Measurements from ENCODE around the gene POLR1A.
"Not testable (repeated sequence)": the region's sequence is repeated elsewhere in the genome, so short reads cannot be mapped to it uniquely, and the experiment has no call there.

POLR1A gene

DNA sequence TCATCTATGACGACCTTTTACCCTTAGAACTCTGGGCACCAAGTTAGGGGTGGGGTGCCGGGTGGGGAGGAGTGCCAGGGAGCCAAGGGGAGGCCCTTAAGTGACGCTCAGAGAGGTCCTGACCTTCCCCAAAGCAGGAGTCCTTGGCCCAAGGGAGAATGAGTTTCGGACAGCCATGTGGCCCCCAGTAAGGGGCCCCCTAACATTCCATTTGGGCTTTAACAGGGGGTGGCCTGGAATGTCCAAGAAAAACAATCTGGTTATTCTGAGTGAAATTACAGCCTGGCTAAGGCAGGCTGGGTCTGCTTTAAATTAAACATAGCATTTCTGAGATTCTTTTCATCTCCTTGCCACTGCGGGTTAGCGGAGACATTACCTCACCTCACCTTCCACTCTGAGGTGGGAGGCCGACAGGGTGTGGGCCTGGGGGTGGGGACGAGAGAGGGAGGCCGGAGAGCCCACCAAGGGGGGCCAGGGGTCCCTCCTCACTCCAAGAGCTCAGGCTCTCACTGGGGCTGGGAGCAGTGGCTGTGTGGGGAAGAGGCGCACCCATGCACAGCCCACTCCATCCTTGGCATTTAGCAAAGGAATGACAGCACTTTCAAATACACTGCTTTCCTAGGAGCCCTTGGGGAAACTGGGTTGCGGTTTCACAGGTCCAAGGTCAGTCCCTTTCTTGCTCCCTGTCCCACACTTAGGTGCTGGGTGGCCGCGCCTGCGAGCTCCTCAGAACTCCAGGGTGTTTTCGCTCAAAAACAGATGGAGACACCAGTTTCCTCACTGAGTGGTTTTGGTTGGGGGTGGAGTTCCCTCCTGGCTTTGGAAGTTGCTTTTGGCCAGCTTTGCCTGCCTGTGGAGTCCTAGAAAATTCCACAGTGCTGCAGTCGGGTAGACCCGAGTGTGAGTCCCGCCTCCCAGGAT is 107.4 kb downstream of the POLR1A start:
- no peak for DNase-seq (ENCODE audit: low spot score)

GRCh38 chr2:85997017-85997970 is 108.4 kb downstream of the POLR1A start:
- no peak for DNase-seq (ENCODE audit: low spot score)

- no peak for DNase-seq (ENCODE audit: low spot score)
Observed at GRCh38 chr2:85996591-85996990, 109.1 kb downstream of the POLR1A start.

- no peak for DNase-seq (ENCODE audit: low spot score)
Observed at GRCh38 chr2:85995648-85996529, 109.8 kb downstream of the POLR1A start.

DNA sequence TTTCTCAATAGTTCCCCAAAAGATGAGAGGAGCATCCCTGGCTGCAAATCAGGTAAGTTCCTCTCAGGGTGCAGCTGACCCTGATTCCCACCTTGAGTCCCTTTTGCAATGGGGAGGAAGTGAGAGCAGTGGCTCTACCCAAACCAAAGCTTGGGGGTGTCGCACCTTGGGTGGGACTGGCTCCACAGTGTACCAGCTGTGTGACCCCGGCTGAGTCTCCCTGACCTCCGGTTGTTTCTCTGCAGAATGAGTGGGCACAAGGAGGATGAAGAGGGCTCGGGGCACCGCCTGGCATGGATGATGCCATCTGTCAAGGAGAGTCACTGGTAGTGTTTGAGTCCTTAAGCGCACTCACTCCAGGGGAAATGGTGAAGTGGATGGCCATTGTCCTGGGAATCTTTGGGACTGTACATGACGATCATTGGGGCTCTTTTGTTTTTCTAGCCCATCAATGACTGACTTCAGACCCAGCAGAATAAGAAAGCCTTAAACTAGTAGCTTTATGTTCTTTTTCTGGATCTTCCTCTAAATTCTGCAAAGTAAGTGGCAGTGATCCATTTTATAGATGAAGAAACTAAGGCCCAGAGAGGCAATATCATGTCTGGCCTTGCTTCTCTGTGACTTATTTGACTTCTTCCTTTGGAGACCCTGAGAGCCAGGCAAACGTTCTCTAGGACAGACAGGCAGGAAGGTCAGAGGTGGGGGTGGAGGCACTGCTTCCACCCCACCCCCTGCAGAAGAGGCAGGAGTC is 110.6 kb downstream of the POLR1A start:
- no peak for DNase-seq (ENCODE audit: low spot score)

DNA sequence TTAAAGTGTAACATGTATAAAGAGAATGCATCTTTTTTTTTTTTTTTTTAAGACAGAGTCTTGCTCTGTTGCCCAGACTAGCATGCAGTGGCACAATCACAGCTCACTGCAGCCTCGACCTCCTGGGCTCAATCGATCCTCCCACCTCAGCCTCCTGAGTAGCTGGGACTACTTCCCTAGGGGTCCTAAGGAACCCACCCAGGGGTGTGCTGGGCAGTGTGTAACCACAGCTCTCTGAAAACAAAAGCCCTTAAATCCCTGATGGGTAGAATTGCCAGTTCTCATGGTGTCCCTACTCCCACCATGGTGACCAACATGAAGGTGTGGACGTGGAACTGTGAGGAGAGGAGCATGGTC is 111.3 kb downstream of the POLR1A start:
- no peak for DNase-seq (ENCODE audit: low spot score)

GRCh38 chr2:85992611-85993010 is 113.1 kb downstream of the POLR1A start:
- DNase-seq (ENCODE audit: low spot score), result no peak

- not testable (repeated sequence) for DNase-seq (ENCODE audit: low spot score)
Observed at GRCh38 chr2:85992053-85992452, 113.6 kb downstream of the POLR1A start.

DNA sequence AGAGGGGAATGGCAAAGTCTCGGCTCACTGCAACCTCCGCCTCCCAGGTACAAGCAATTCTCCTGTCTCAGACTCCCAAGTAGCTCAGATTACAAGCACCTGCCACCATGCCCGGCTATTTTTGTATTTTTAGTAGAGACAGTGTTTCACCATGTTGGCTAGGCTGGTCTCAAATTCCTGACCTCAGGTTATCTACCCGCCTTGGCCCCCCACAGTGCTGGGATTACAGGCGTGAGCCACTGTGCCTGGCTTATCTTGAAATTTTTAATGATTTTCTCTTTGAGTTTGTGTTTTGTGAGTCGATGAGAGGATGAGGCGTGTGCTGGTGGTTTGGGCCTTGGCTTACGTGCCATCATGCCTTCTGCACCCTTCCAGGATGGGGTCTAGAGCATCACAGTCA is 115.6 kb downstream of the POLR1A start:
- no peak for DNase-seq (ENCODE audit: low spot score)

DNA sequence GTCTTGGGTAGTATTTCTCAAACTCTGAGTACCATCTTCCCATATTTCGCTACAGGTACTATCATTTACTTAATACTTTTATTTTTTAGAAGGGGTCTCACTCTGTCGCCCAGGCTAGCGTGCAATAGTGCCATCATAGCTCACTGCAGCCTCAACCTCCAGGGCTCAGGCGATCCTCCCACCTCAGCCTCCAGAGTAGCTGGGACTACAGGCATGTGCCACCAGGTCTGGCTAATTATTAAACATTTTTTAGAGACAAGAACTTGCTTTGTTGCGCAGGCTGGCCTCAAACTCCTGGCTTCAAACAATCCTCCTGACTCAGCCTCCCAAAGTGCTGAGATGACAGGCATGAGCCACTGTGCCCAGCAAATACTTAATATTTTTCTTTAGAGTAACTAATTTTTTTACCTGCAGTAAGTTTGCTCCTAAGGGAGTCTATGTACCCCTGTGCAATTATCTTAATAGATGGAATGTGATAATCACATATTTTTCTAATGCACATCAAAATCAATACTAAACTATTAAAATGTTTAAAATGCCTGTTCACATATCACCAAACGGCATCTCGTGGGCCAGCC is 116.3 kb downstream of the POLR1A start:
- no peak for DNase-seq (ENCODE audit: low spot score)

GRCh38 chr2:85988914-85989270 is 116.8 kb downstream of the POLR1A start:
- DNase-seq (ENCODE audit: low spot score), result no peak

DNA sequence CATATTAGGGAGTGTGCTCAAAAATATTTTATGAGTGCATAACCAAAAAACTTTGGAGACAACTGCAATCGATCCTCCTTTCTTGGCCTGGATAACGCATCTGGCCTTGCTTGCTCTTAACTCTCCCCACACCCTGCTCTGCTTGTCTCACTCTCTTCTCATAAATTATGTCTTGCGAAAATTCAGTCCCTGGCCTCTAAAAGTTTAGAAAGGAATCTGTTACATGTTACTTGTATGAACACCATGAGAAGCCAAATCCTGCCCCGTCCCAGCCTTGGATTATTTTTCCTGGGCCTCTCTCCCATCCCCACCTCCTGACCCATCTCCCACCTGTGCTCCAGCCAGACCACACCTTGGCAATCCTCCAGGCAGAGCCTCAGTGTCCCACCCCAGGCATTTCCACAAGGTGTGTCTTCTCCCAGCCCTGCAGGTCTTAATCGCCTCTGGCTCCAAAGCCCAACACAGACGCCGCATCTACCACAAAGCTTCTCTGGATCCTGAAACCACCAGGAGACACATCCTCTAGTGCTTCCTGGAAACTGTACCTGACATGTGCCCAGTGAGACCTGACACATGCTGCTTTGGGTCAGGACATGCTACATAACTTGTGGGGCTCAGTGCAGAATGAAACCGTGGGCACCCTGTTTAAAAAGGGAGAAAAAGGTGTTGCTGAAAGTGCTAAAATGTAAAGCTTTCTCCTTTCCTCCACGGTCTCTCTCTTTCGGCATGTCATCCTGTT is 117.3 kb downstream of the POLR1A start:
- no peak for DNase-seq (ENCODE audit: low spot score)

- DNase-seq (ENCODE audit: low spot score), result no peak
Observed at GRCh38 chr2:85987266-85988174, 118.2 kb downstream of the POLR1A start.

- no peak for DNase-seq (ENCODE audit: low spot score)
Observed at GRCh38 chr2:85986121-85986520, 119.6 kb downstream of the POLR1A start.

DNA sequence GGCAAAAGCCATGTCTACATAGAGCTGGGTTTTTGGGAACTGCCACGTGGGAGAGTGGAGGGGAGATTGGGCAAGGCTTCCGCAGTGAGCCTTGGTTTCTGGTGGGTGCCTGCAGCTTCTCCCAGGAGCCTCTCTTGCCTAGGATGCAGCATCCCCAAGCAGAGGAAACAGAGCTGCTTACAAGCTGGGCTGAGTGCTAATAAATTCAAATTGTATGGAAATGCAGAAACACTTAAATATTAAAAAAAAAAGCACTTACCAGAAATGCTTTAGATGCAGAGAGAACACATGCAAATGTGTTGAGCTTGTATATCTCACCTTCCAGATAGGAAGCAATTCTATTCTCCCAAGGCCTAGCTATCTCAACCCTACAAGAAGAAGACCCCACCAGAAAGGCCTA is 120.9 kb downstream of the POLR1A start:
- DNase-seq (ENCODE audit: low spot score), result no peak

- no peak for DNase-seq (ENCODE audit: low spot score)
Observed at GRCh38 chr2:85983766-85984165, 121.9 kb downstream of the POLR1A start.

DNA sequence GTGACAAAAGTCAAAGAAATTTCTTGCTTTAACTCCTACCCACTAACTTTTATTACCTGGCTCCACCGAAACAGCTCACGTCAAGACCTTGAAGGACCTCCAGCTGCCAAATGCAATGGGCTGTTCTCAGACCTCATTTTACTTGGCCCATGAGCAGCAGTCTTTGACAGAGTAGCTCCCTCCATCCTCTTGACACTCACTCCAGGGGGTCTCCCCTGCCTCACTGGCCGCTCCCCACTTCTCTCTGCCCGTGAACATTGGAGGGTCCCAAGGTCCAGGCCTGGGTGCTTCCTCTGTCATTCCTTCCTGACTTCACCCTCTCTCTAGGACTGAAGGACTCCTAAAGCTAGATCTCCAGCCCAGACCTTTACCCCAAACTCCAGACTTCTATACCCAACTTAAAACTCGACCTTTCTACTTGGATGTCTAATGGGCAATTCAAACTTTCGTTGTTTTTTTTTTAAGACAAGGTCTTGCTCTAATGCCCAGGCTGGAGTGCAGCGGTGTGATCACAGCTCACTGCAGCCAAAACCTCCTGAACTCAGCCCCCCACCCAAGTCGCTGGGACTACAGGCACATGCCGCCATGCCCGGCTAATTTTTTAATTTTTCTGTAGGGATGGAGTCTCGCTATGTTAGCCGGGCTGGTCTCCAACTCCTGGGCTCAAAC is 124.0 kb downstream of the POLR1A start:
- no peak for DNase-seq (ENCODE audit: low spot score)
